ENCODE measurements around the gene SUGCT. TPM values are rescaled to one million over a fixed set of nuclear protein-coding genes. Genes with fewer than 3 reads are reported as not detected.

SUGCT gene
- total RNA-seq, 3 donors from 2014 or later (not counting 1 experiment from before 2014, with no cell fraction given): 0.40 to 0.59 TPM; not detected in 1

DNA sequence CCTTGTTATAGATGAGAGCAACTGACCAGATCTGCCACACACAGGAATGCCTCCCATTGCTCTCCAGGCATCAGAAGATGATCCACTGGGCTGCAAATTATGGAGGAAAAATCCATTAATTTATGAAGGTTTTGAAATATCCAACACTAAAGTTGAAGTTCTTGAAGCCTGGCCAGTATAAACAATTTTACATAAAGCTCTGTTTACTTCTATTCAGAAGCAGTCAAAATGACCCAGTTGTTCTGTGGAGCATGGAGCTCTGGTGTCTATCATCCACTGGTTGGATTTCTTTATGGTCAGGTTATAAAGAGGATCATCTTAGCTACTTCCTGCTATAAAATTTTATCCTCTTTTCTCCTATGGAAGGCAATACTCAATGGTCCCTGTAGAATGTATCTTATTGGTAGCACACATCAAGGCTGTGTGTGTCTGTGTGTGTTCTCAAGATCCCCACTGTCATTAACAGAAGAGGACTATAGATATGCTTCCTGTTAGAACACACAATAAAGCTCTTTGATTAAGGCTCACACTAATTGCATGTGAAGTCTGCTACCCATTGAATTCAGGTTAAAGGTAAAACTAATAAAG is 747.4 kb downstream of the SUGCT start:
- Histone ChIP-seq H3K36me3 (ENCODE audit: control insufficient read depth, insufficient read depth, low read length) (no peaks in the 10 kb centered on the region), H3K27me3 (ENCODE audit: control insufficient read depth, insufficient read depth, low read length) (no peaks in the 10 kb centered on the region), H3K4me3 (ENCODE audit: low read length) (no peak overlapping the region), H3K4me1 (ENCODE audit: control insufficient read depth, insufficient read depth, low read length) (no peaks in the 10 kb centered on the region), H3K27ac (ENCODE audit: low read length) (no peak overlapping the region), H3K9me3 (ENCODE audit: control insufficient read depth, insufficient read depth, low read length) (peaks cover 5% of the 10 kb centered on the region)
- no peak for ATAC-seq
- Mint-ChIP-seq H3K4me1 (no peaks in the 10 kb centered on the region), H3K9me3 (peaks cover 8 to 10% of the 10 kb centered on the region in 2 donors), H3K27me3 (ENCODE audit: low read depth in 2 of 2) (no peaks in the 10 kb centered on the region), H3K36me3 (peaks cover 6% of the 10 kb centered on the region), H3K27ac (no peak overlapping the region), H3K4me3 (no peak overlapping the region)
- intact Hi-C loops (cut with micrococcal nuclease): no loop called here
- TF ChIP-seq, protein P1, sequence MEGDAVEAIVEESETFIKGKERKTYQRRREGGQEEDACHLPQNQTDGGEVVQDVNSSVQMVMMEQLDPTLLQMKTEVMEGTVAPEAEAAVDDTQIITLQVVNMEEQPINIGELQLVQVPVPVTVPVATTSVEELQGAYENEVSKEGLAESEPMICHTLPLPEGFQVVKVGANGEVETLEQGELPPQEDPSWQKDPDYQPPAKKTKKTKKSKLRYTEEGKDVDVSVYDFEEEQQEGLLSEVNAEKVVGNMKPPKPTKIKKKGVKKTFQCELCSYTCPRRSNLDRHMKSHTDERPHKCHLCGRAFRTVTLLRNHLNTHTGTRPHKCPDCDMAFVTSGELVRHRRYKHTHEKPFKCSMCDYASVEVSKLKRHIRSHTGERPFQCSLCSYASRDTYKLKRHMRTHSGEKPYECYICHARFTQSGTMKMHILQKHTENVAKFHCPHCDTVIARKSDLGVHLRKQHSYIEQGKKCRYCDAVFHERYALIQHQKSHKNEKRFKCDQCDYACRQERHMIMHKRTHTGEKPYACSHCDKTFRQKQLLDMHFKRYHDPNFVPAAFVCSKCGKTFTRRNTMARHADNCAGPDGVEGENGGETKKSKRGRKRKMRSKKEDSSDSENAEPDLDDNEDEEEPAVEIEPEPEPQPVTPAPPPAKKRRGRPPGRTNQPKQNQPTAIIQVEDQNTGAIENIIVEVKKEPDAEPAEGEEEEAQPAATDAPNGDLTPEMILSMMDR (IDR thresholded peaks at IDR 0.05): no peak
- no peak for DNase-seq

- no peaks in the 10 kb centered on the region for H3K27me3 ChIP-seq (ENCODE audit: control insufficient read depth, insufficient read depth, low read length)
- no peak overlapping the region for H3K4me3 ChIP-seq (ENCODE audit: low read length)
- TF ChIP-seq, protein P1 (IDR thresholded peaks at IDR 0.05): no peak
- H3K9me3 ChIP-seq (ENCODE audit: control insufficient read depth, insufficient read depth, low read length): peaks cover 5% of the 10 kb centered on the region
- Mint-ChIP-seq H3K36me3 (peaks cover 6% of the 10 kb centered on the region), H3K27me3 (ENCODE audit: low read depth in 2 of 2) (no peaks in the 10 kb centered on the region), H3K4me1 (no peaks in the 10 kb centered on the region), H3K9me3 (peaks cover 10 to 15% of the 10 kb centered on the region in 2 donors), H3K27ac (no peak overlapping the region), H3K4me3 (no peak overlapping the region)
- intact Hi-C loops (cut with micrococcal nuclease): no loop called here
- H3K36me3 ChIP-seq (ENCODE audit: control insufficient read depth, insufficient read depth, low read length): no peaks in the 10 kb centered on the region
- DNase-seq: no peak
- no peaks in the 10 kb centered on the region for H3K4me1 ChIP-seq (ENCODE audit: control insufficient read depth, insufficient read depth, low read length)
- ATAC-seq: no peak
- H3K27ac ChIP-seq (ENCODE audit: low read length): no peak overlapping the region
Observed at GRCh38 chr7:40883826-40884225, 749.0 kb downstream of the SUGCT start.

DNA sequence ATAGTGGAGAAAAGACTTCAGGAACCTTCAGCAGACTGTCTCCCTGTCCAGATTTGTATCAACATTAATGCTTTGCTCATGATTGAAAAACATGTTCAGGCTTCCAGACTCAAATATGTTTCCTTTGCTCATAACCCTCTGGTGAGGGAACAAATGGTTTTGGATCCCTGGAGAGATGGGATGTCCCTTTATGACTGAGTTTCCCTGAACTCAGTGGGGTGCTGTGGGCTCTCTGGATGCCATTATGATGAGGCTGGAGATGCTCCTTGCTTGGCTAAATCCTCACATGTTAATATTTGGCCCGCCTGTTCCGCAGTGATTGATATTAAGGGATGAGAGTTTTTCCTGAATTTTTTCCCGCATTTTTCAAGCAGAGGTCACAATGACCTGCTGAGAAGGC is 749.4 kb downstream of the SUGCT start:
- Histone ChIP-seq H3K9me3 (ENCODE audit: control insufficient read depth, insufficient read depth, low read length) (peaks cover 5% of the 10 kb centered on the region), H3K4me3 (ENCODE audit: low read length) (no peak overlapping the region), H3K4me1 (ENCODE audit: control insufficient read depth, insufficient read depth, low read length) (no peaks in the 10 kb centered on the region), H3K36me3 (ENCODE audit: control insufficient read depth, insufficient read depth, low read length) (no peaks in the 10 kb centered on the region), H3K27me3 (ENCODE audit: control insufficient read depth, insufficient read depth, low read length) (no peaks in the 10 kb centered on the region), H3K27ac (ENCODE audit: low read length) (no peak overlapping the region)
- no peak overlapping the region for H3K4me3 Mint-ChIP-seq
- intact Hi-C loops (cut with micrococcal nuclease): no loop called here
- peaks cover 10 to 15% of the 10 kb centered on the region in 2 donors for H3K9me3 Mint-ChIP-seq
- TF ChIP-seq, protein P1 (IDR thresholded peaks at IDR 0.05): no peak
- no peaks in the 10 kb centered on the region for H3K4me1 Mint-ChIP-seq
- WGBS (ENCODE audit: insufficient coverage): 85% methylated on average over 3 of the region's 3 CpGs
- no peak for ATAC-seq
- H3K27ac Mint-ChIP-seq: no peak overlapping the region
- no peaks in the 10 kb centered on the region for H3K27me3 Mint-ChIP-seq (ENCODE audit: low read depth in 2 of 2)
- H3K36me3 Mint-ChIP-seq: peaks cover 6% of the 10 kb centered on the region
- no peak for DNase-seq

DNA sequence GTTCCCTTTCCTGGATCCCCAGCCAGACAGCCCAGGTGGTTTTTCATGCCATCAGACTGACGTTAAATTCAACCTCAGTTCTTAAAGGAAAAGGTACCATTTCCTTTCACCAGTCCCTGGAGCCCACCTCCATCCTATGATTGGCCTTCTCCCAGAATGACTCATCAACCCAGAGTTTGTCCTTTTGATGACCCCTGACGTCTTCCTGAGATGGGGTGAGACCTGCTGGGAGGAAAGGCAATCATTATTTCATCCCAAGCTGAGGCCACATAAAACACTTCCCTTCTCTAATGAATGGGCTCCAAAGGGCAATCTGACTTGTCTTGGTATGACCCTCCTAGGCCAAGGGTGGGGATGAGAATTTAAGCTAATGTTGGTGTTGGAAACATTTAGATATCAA is 750.7 kb downstream of the SUGCT start:
- no peaks in the 10 kb centered on the region for H3K4me1 ChIP-seq (ENCODE audit: control insufficient read depth, insufficient read depth, low read length)

More for the DNA sequence above, 750.7 kb downstream of the SUGCT start:
- 42% methylated on average over 1 of the region's 2 CpGs for WGBS (ENCODE audit: insufficient coverage)
- no peak overlapping the region for H3K27ac ChIP-seq (ENCODE audit: low read length)
- ATAC-seq: no peak
- Mint-ChIP-seq H3K9me3 (peaks cover 13 to 18% of the 10 kb centered on the region in 2 donors), H3K27me3 (ENCODE audit: low read depth in 2 of 2) (no peaks in the 10 kb centered on the region), H3K27ac (no peak overlapping the region), H3K4me1 (no peaks in the 10 kb centered on the region), H3K4me3 (no peak overlapping the region), H3K36me3 (peaks cover 7% of the 10 kb centered on the region)
- no peaks in the 10 kb centered on the region for H3K27me3 ChIP-seq (ENCODE audit: control insufficient read depth, insufficient read depth, low read length)
- no peak for DNase-seq
- TF ChIP-seq, protein P1 (IDR thresholded peaks at IDR 0.05): no peak
- H3K36me3 ChIP-seq (ENCODE audit: control insufficient read depth, insufficient read depth, low read length): no peaks in the 10 kb centered on the region
- H3K9me3 ChIP-seq (ENCODE audit: control insufficient read depth, insufficient read depth, low read length): peaks cover 6% of the 10 kb centered on the region
- intact Hi-C loops (cut with micrococcal nuclease): no loop called here
- H3K4me3 ChIP-seq (ENCODE audit: low read length): no peak overlapping the region
